K562 (cell line): Measurements from ENCODE around the gene KLHL18. TPM values are rescaled to one million over a fixed set of nuclear protein-coding genes. Genes with fewer than 3 reads are reported as not detected.

ENCODE experiments used
- BRD9 ChIP-seq: fragments of 450-650 bp; IDR thresholded peaks from 2 replicates; pipeline ENCODE4 v1.6.1; 2018; ENCODE audit warnings: low read depth; ENCODE audit not compliant: partially characterized antibody
- CC2D1A ChIP-seq: fragments of 450-650 bp; IDR thresholded peaks from 2 replicates; pipeline ENCODE4 v1.6.1; 2017; ENCODE audit warnings: mild to moderate bottlenecking
- HNRNPUL1 ChIP-seq: fragments of 200-400 bp; formaldehyde crosslinking; IDR thresholded peaks from 2 replicates; pipeline ENCODE4 v1.6.1; 2017; ENCODE audit warnings: low read length
- LEF1 ChIP-seq: fragments of 450-650 bp; IDR thresholded peaks from 2 replicates; pipeline ENCODE4 v1.6.1; 2016; ENCODE audit warnings: mild to moderate bottlenecking
- PRDM10 ChIP-seq: fragments of 450-650 bp; IDR thresholded peaks from 2 replicates; pipeline ENCODE4 v1.6.1; 2018; ENCODE audit not compliant: partially characterized antibody
- RB1 ChIP-seq: fragments of 450-650 bp; IDR thresholded peaks from 2 replicates; pipeline ENCODE4 v1.6.1; 2017; ENCODE audit warnings: low read depth, mild to moderate bottlenecking
- REST ChIP-seq, 2 experiments: fragments of 450-650 bp; formaldehyde crosslinking in 1 of 2; IDR thresholded peaks; 2 replicates each; pipeline versions ENCODE4 v1.4.0 to v1.6.1; 2014 to 2020; ENCODE audit warnings: mild to moderate bottlenecking in 2 of 2, borderline replicate concordance in 1 of 2, low read depth in 1 of 2
- SAFB2 ChIP-seq: fragments of 200-400 bp; formaldehyde crosslinking; IDR thresholded peaks from 2 replicates; pipeline ENCODE4 v1.6.1; 2018; ENCODE audit warnings: borderline replicate concordance, low read length, low read depth, moderate library complexity; ENCODE audit not compliant: severe bottlenecking
- ZBTB12 ChIP-seq: fragments of 250-450 bp; sonication (Bioruptor Pico); IDR thresholded peaks from 2 replicates; pipeline ENCODE4 v1.4.0; 2020
- ZBTB7A ChIP-seq: IDR thresholded peaks from 2 replicates; pipeline ENCODE4 v1.6.1; 2011; ENCODE audit warnings: low read depth, mild to moderate bottlenecking, low read length, moderate library complexity, borderline replicate concordance; ENCODE audit not compliant: control insufficient read depth
- polyA plus RNA-seq, 8 experiments: library from polyadenylated mRNA; depleted of rRNA in 4 of 8; stranded (reverse) in 5 of 8; unstranded in 3 of 8; fragments of >200 nt; fragmentation: Nextera tagmentation in 2 of 8; fragmentation: Illumina TruSeq in 1 of 8; extraction: Ambion mirVana in 2 of 8; extraction: Trizol in 1 of 8; gene quantifications; 2 replicates each; pipeline versions ENCODE4 v1.2.1 to v1.2.3, GENCODE V29; 2011 to 2014; ENCODE audit warnings: inconsistent platforms in 1 of 8, missing spikeins in 1 of 8
- total RNA-seq, 7 experiments: library from RNA; depleted of rRNA in 6 of 7; stranded (reverse); fragments of >200 nt in 6 of 7; fragmentation: Illumina TruSeq in 2 of 7; extraction: Trizol in 2 of 7; gene quantifications; 2 replicates each; pipeline versions ENCODE4 v1.2.1 to v1.2.3, GENCODE V29; 2011 to 2021; ENCODE audit warnings: low replicate concordance in 1 of 7
- TF ChIP-seq, protein P1 (sequence below): fragments of 200-800 bp; sonication (Bioruptor generic); IDR thresholded peaks from 2 replicates; pipeline ENCODE4 v1.6.1; 2017; ENCODE audit warnings: missing genetic modification characterization, missing compliant biosample characterization

Gene KLHL18
- total and polyA plus RNA-seq, 9 of the 15 experiments (the other 6 are each of a cell fraction or from before 2014, with no cell fraction given), result 26.7 to 97.5 (median 48.7) TPM

DNA sequence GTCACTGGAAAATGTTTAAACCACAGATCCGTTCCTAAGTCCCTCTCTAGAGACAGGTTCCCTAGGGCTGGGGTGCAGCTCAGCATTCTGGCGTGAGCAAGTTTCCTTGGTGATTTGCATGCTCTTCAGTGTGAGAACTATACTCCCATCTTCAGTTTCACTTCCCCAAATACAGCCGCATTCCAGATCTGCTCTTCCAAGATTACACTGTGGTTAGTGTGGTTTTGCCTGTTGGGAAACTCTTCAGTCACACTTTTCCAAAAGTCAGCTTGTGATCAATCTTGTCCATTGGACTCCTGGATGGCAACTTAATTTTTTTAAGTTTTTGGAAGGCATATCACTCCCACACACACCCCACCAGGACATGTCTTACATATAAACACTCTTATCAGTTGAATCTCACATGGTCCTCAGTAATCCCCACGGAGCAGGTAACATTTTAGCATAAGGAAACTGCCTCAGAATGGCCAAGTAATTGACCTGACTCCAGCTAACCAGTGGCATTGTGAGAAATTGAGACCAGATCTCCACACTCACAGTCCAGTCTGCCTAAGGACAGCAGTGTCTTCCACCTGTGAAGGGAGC, 64.6 kb downstream of the KLHL18 start (continued):
- TF ChIP-seq HNRNPUL1 (no peak), SAFB2 (no peak), RB1 (no peak), LEF1 (peak; percentile 91; the same call in 1 of the 2 replicates), BRD9 (no peak), REST (IDR thresholded peaks at IDR 0.05; ENCODE audit: borderline replicate concordance) (peak; percentile 35; the same call in 1 of the 2 replicates), REST (CRISPR knock-in tag; IDR thresholded peaks at IDR 0.05; ENCODE audit: low read depth) (no peak), ZBTB7A (no peak), CC2D1A (peak; percentile 81; the same call in 1 of the 2 replicates), ZBTB12 (CRISPR knock-in tag) (no peak), PRDM10 (no peak)
- TF ChIP-seq, protein P1, sequence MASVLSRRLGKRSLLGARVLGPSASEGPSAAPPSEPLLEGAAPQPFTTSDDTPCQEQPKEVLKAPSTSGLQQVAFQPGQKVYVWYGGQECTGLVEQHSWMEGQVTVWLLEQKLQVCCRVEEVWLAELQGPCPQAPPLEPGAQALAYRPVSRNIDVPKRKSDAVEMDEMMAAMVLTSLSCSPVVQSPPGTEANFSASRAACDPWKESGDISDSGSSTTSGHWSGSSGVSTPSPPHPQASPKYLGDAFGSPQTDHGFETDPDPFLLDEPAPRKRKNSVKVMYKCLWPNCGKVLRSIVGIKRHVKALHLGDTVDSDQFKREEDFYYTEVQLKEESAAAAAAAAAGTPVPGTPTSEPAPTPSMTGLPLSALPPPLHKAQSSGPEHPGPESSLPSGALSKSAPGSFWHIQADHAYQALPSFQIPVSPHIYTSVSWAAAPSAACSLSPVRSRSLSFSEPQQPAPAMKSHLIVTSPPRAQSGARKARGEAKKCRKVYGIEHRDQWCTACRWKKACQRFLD (CRISPR knock-in tag), result peak; percentile 79
